Stomach (tissue), 9 donors: Measurements from ENCODE around the gene GALNS. TPM values are rescaled to one million over a fixed set of nuclear protein-coding genes. Genes with fewer than 3 reads are reported as not detected.

Source experiments
- DNase-seq, 2 donors: peaks; one replicate each; pipeline versions ENCODE4 v3.0.0 to v3.0.0-alpha.2; 2013 to 2019
- H3K27ac ChIP-seq, 5 donors: fragments of 200-600 bp in 4 of 5; sonication (generic) in 4 of 5; one replicate each; pipeline ENCODE4 v1.5.1; 2013 to 2019; ENCODE audit warnings: mild to moderate bottlenecking in 1 of 5, moderate library complexity in 1 of 5
- H3K27me3 ChIP-seq, 3 donors: fragments of 200-600 bp; sonication (generic); one replicate each; pipeline ENCODE4 v1.5.1; 2017 to 2019; ENCODE audit warnings: mixed run types in 1 of 3
- H3K36me3 ChIP-seq, 4 donors: fragments of 200-600 bp; sonication (generic); 1 replicate in 3 of 4; 2 replicates in 1 of 4; pipeline ENCODE4 v1.5.1; 2016 to 2019
- H3K4me1 ChIP-seq, 4 donors: fragments of 200-600 bp; sonication (generic); one replicate each; pipeline ENCODE4 v1.5.1; 2016 to 2019
- H3K4me3 ChIP-seq, 4 donors: fragments of 200-600 bp; sonication (generic) in 3 of 4; one replicate each; pipeline ENCODE4 v1.5.1; 2016 to 2019; ENCODE audit warnings: mild to moderate bottlenecking in 1 of 4
- H3K9me3 ChIP-seq, 4 donors: fragments of 200-600 bp; sonication (generic); one replicate each; pipeline ENCODE4 v1.5.1; 2016 to 2019
- CTCF ChIP-seq, 7 experiments: fragments of 450-650 bp in 4 of 7; fragments of 200-600 bp in 3 of 7; sonication (generic) in 3 of 7; IDR thresholded peaks; one replicate each; pipeline ENCODE4 v1.5.1; 2016 to 2019; ENCODE audit warnings: antibody characterized with exemption in 7 of 7, control low read depth in 2 of 7, mild to moderate bottlenecking in 1 of 7
- EP300 ChIP-seq: sonication (generic); formaldehyde crosslinking; IDR thresholded peaks from one replicate; pipeline ENCODE4 v1.6.1; 2017; ENCODE audit warnings: antibody characterized with exemption
- POLR2A ChIP-seq, 4 donors: fragments of 450-650 bp; IDR thresholded peaks; one replicate each; pipeline ENCODE4 v1.6.1; 2016; ENCODE audit warnings: antibody characterized with exemption in 4 of 4, control low read depth in 2 of 4, mild to moderate bottlenecking in 1 of 4, moderate library complexity in 1 of 4
- POLR2AphosphoS5 ChIP-seq, 3 donors: sonication (generic); formaldehyde crosslinking; IDR thresholded peaks; one replicate each; pipeline ENCODE4 v1.6.1; 2016; ENCODE audit warnings: antibody characterized with exemption in 3 of 3
- WGBS, 5 donors: extraction: QIAGEN DNeasy Blood & Tissue Kit in 3 of 5; methylation state at CpG; one replicate each; pipeline versions ENCODE4 v1.1.5 to v1.1.7; 2013 to 2018; 5-methylcytosine and 5-hydroxymethylcytosine counted together
- intact Hi-C: fragments of 100-400 bp; cut with DNase I; formaldehyde crosslinking; loops from one replicate; pipeline ENCODE4 v1.15.1; 2023; ENCODE audit warnings: low total_unique reads
- polyA plus RNA-seq, 3 donors: library from polyadenylated mRNA; stranded (reverse); fragments of 200-250 nt; gene quantifications; one replicate each; pipeline ENCODE4 v1.2.3, GENCODE V29; 2013
- total RNA-seq, 5 donors: library from RNA; depleted of rRNA; stranded (reverse); fragments of >200 nt; gene quantifications; one replicate each; pipeline versions ENCODE4 v1.1.0 to v1.2.3, GENCODE V29; 2014 to 2016
- donor health status: healthy with polysubstance abuse.
- donor health status: Bipolar disorder and iron deficiency.
- donor health status: healthy.

The GALNS gene
- total and polyA plus RNA-seq, 8 donors: 8.6 to 110 (median 28.2) TPM

GRCh38 chr16:88870608-88871348 lies 14.0 kb upstream of the GALNS start:
- Histone ChIP-seq H3K4me3 (peak overlapping the region in 1 of 4 donors; percentile 13), H3K36me3 (no peaks in the 10 kb centered on the region)
- DNase-seq: peak in 1 of 2 donors; percentile 59

GRCh38 chr16:88869673-88869980 lies 12.9 kb upstream of the GALNS start:
- H3K27me3 ChIP-seq: peaks cover 0 to 74% (median 37%) of the 10 kb centered on the region in 3 donors
- WGBS, 5 donors: 76 to 100% (median 84%) methylated on average over 1 to 9 of the region's 9 CpGs
- H3K4me3 ChIP-seq: no peak overlapping the region
- H3K9me3 ChIP-seq: no peaks in the 10 kb centered on the region
- H3K4me1 ChIP-seq: peaks cover 0 to 9% (median 7%) of the 10 kb centered on the region in 4 donors
- intact Hi-C loops: no loop called here
- no peak for TF ChIP-seq POLR2AphosphoS5 (IDR thresholded peaks at IDR 0.05)
- no peak for TF ChIP-seq CTCF (IDR thresholded peaks at IDR 0.05)
- no peak for TF ChIP-seq EP300
- TF ChIP-seq POLR2A (IDR thresholded peaks at IDR 0.05): no peak
- no peaks in the 10 kb centered on the region for H3K36me3 ChIP-seq
- H3K27ac ChIP-seq: no peak overlapping the region
- no peak for DNase-seq

More at GRCh38 chr16:88870608-88871348, 14.0 kb upstream of the GALNS start:
- intact Hi-C loops: no loop called here
- peaks cover 0 to 72% (median 37%) of the 10 kb centered on the region in 3 donors for H3K27me3 ChIP-seq
- H3K9me3 ChIP-seq: no peaks in the 10 kb centered on the region
- whole genome bisulfite sequencing, 5 donors: 32 to 70% (median 39%) methylated on average over 8 to 37 of the region's 37 CpGs
- H3K27ac ChIP-seq: no peak overlapping the region
- TF ChIP-seq EP300 (no peak), POLR2A (IDR thresholded peaks at IDR 0.05) (no peak), POLR2AphosphoS5 (IDR thresholded peaks at IDR 0.05) (no peak), CTCF (IDR thresholded peaks at IDR 0.05) (no peak)
- peaks cover 0 to 9% (median 7%) of the 10 kb centered on the region in 4 donors for H3K4me1 ChIP-seq

- Histone ChIP-seq H3K36me3 (no peaks in the 10 kb centered on the region), H3K4me1 (peaks cover 0 to 9% (median 7%) of the 10 kb centered on the region in 4 donors), H3K9me3 (no peaks in the 10 kb centered on the region), H3K27me3 (peaks cover 0 to 74% (median 37%) of the 10 kb centered on the region in 3 donors), H3K4me3 (no peak overlapping the region), H3K27ac (no peak overlapping the region)
- no peak for DNase-seq
- TF ChIP-seq POLR2A (IDR thresholded peaks at IDR 0.05) (no peak), EP300 (no peak), CTCF (IDR thresholded peaks at IDR 0.05) (no peak), POLR2AphosphoS5 (IDR thresholded peaks at IDR 0.05) (no peak)
- intact Hi-C loops: no loop called here
- 80 to 88% (median 86%) methylated on average over 26 to 27 of the region's 27 CpGs for WGBS, 5 donors
These were observed 12.4 kb upstream of the GALNS start for GRCh38 chr16:88868974-88869672.

- Histone ChIP-seq H3K36me3 (peaks cover under 1 to 11% (median 7%) of the 10 kb centered on the region in 4 donors), H3K4me1 (peaks cover 0 to 9% (median 7%) of the 10 kb centered on the region in 4 donors), H3K4me3 (no peak overlapping the region), H3K27ac (no peak overlapping the region), H3K27me3 (peaks cover 0 to 61% (median 35%) of the 10 kb centered on the region in 3 donors), H3K9me3 (no peaks in the 10 kb centered on the region)
- 82 to 93% (median 85%) methylated on average over 12 to 24 of the region's 24 CpGs for WGBS, 5 donors
- intact Hi-C loops: no loop called here
- TF ChIP-seq POLR2A (IDR thresholded peaks at IDR 0.05) (no peak), POLR2AphosphoS5 (IDR thresholded peaks at IDR 0.05) (no peak), EP300 (no peak), CTCF (IDR thresholded peaks at IDR 0.05) (no peak)
- no peak for DNase-seq
These were observed 11.0 kb upstream of the GALNS start for GRCh38 chr16:88867581-88868246.
